Measurements from ENCODE around the gene NRDC. TPM values are rescaled to one million over a fixed set of nuclear protein-coding genes. Genes with fewer than 3 reads are reported as not detected.

The NRDC gene
- total and polyA plus RNA-seq, 2 of the 8 experiments (the other 6 are each of a cell fraction or from before 2014, with no cell fraction given): 70.2 to 182 TPM

DNA sequence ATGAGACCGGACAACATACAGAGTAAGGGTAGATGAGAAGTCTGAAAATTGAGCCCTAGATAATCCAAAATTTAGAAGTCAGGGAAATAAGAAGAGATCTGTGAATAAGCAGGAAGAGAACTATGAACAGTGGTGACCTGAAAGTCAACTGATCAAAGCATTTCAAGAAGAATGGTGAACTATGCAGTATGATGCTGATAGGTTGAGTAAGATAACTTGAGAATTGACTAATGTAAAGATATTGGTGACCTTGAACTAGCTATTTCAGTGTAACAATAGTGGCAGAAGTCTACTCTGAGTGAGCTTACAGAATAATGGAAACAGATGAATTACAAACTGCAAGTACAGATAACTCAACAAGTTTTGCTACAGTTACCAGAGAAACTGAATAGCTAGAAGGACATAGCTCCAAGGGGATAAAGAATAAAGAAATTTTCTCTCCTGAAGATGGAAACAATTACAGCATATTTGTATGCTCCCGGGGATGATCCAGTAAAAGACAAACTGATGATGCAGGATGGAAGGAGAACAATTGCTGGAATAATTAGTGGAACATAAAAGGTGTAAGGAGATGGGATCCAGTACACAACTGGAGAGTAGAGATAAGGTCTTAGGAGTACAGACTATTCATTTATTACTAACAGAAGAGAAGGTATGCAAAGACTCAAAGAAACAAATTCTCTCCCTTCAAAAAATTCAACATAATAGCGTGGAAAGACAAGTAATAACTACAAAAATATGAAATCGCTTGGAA is 10.9 kb downstream of the NRDC start:
- Histone ChIP-seq H3K27ac (ENCODE audit: low read depth, low read length) (no peak overlapping the region), H2AFZ (ENCODE audit: low read length) (no peak overlapping the region), H3K56ac (replicated peaks; ENCODE audit: insufficient read length, low read depth, low read length) (no peak overlapping the region), H3K36me3 (ENCODE audit: control insufficient read depth in 2 of 4, insufficient read depth in 4 of 4, low read length in 3 of 4) (no peaks in the 10 kb centered on the region), H2BK15ac (ENCODE audit: low read length) (no peak overlapping the region), H3K14ac (ENCODE audit: insufficient read length) (no peak overlapping the region), H3K27me3 (replicated peaks in 1 of 4; ENCODE audit: control insufficient read depth in 3 of 4, extremely low read depth in 1 of 4, insufficient read depth in 3 of 4, low read length in 3 of 4) (no peaks in the 10 kb centered on the region), H3K79me1 (ENCODE audit: low read depth, low read length) (peaks cover 3% of the 10 kb centered on the region; the same call in 1 of the 2 replicates), H3K4me1 (replicated peaks in 1 of 4; ENCODE audit: control insufficient read depth in 3 of 4, insufficient read depth in 4 of 4, low read length in 3 of 4) (no peaks in the 10 kb centered on the region), H3K18ac (ENCODE audit: extremely low read depth, low read length) (no peak overlapping the region), H2BK5ac (ENCODE audit: low read depth, low read length) (no peak overlapping the region), H3K9me3 (ENCODE audit: insufficient read depth in 2 of 2, low read depth in 1 of 2, low read length in 1 of 2) (no peaks in the 10 kb centered on the region), H2AK5ac (ENCODE audit: low read depth, low read length) (no peak overlapping the region), H2BK20ac (ENCODE audit: low read length) (no peak overlapping the region), H3K23ac (ENCODE audit: insufficient read length) (no peak overlapping the region), H4K20me1 (replicated peaks in 1 of 2; ENCODE audit: control insufficient read depth in 1 of 2, insufficient read depth in 2 of 2, low read length in 2 of 2) (peaks cover 0 to 1% of the 10 kb centered on the region in 2 experiments), H4K8ac (ENCODE audit: extremely low read depth, insufficient read depth, low read length) (no peak overlapping the region), H3K79me2 (ENCODE audit: control insufficient read depth in 1 of 2, insufficient read depth in 2 of 2, low read length in 2 of 2) (peaks cover 0 to 94% of the 10 kb centered on the region in 2 experiments; a peak in 3 of 4 replicates), H3K9ac (replicated peaks in 1 of 4; ENCODE audit: extremely low read depth in 1 of 4, low read depth in 3 of 4, low read length in 3 of 4) (no peak overlapping the region), H3K4me3 (ENCODE audit: extremely low read depth in 1 of 4, insufficient read depth in 2 of 4, low read depth in 3 of 4, low read length in 4 of 4) (no peak overlapping the region), H3K4ac (replicated peaks; ENCODE audit: insufficient read length, low read depth, low read length) (no peak overlapping the region), H3K4me2 (ENCODE audit: insufficient read depth in 1 of 2, low read depth in 2 of 2, low read length in 2 of 2) (no peak overlapping the region), H4K91ac (replicated peaks; ENCODE audit: insufficient read length, low read length) (no peak overlapping the region), H2BK12ac (ENCODE audit: low read depth, low read length) (no peak overlapping the region), H4K5ac (ENCODE audit: insufficient read length, low read depth, low read length) (no peak overlapping the region), H3K23me2 (ENCODE audit: low read depth, low read length) (no peaks in the 10 kb centered on the region), H2BK120ac (replicated peaks; ENCODE audit: low read depth, low read length) (no peak overlapping the region)
- FAIRE-seq: no peak
- no peak for TF ChIP-seq TBP (IDR thresholded peaks at IDR 0.05; ENCODE audit: low read depth, low read length)
- TF ChIP-seq CREB1 (IDR thresholded peaks at IDR 0.05): no peak
- TF ChIP-seq FOSL1 (IDR thresholded peaks at IDR 0.05; ENCODE audit: insufficient read depth, low read depth, low read length): no peak
- TF ChIP-seq HDAC6 (IDR thresholded peaks at IDR 0.05; ENCODE audit: low read depth, low read length): no peak
- no peak for TF ChIP-seq KDM5A (IDR thresholded peaks at IDR 0.05; ENCODE audit: low read length)
- TF ChIP-seq MAFK (IDR thresholded peaks at IDR 0.05; ENCODE audit: low read depth, low read length): no peak
- ChIA-PET POLR2A (ENCODE audit: partially characterized antibody) (interaction anchor here (4.4 kb wide), 1 partner anchor 11 kb away, joined by 17 read pairs; the partner anchor contains the start of gene NRDC), CTCF (ENCODE audit: partially characterized antibody) (interaction anchor here (1.2 kb wide), 1 partner anchor 132 kb away, joined by 3 read pairs; no protein-coding TSS in a partner anchor)
- 86% methylated on average over 4 of the region's 4 CpGs; no CpG with 5 or more reads in 1 of the 2 experiments for WGBS, 2 experiments (ENCODE audit: extremely low coverage in 1 of 2, insufficient coverage in 1 of 2, insufficient read length in 1 of 2, insufficient replicate concordance in 2 of 2, low coverage in 1 of 2, low lambda C conversion rate in 2 of 2, missing lambda C conversion rate in 1 of 2)
- DNase-seq (ENCODE audit: low read depth in 1 of 2, low spot score in 2 of 2): no peak

Measured in H1 (cell line).